ENCODE results near the gene MXD4.

Gene MXD4

GRCh38 chr4:2267841-2268240, 5.9 kb upstream of the MXD4 start:
- H3K36me3 Mint-ChIP-seq (ENCODE audit: low read depth) = no peaks in the 10 kb centered on the region
- H3K27ac Mint-ChIP-seq = no peak overlapping the region
- H3K27me3 Mint-ChIP-seq (ENCODE audit: low read depth) = no peaks in the 10 kb centered on the region
- H3K9me3 Mint-ChIP-seq = no peaks in the 10 kb centered on the region
- no peak overlapping the region for H3K4me3 Mint-ChIP-seq
- H3K4me1 Mint-ChIP-seq = peaks cover 24% of the 10 kb centered on the region
- TF ChIP-seq, protein P1, sequence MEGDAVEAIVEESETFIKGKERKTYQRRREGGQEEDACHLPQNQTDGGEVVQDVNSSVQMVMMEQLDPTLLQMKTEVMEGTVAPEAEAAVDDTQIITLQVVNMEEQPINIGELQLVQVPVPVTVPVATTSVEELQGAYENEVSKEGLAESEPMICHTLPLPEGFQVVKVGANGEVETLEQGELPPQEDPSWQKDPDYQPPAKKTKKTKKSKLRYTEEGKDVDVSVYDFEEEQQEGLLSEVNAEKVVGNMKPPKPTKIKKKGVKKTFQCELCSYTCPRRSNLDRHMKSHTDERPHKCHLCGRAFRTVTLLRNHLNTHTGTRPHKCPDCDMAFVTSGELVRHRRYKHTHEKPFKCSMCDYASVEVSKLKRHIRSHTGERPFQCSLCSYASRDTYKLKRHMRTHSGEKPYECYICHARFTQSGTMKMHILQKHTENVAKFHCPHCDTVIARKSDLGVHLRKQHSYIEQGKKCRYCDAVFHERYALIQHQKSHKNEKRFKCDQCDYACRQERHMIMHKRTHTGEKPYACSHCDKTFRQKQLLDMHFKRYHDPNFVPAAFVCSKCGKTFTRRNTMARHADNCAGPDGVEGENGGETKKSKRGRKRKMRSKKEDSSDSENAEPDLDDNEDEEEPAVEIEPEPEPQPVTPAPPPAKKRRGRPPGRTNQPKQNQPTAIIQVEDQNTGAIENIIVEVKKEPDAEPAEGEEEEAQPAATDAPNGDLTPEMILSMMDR (IDR thresholded peaks at IDR 0.05; ENCODE audit: unreplicated experiment in 3 of 3) = no peak

DNA sequence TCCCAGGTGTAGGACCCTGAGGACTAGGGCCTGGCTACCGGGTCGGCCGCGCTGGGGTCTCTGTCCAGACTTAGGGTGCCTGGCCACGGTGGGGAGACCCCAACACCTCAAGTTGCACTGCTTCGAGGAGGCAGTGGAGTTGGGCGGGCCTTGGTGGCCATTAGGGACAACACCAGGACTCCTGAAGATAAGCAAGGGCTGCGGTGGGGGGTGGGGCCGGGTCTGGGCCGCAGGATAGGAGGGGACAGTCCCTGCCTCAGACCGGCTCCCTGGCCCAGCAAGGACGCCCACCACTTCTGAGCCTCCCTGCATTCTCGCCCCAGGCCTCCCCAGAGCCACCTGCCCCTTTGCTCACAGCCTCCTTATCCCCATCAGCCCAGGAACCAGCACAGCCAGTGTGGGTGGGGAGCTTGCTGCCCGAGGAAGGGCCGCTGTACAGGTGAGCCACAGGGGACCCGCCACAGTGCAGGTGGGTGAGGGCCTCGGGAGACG, 5.5 kb upstream of the MXD4 start:
- Mint-ChIP-seq H3K9me3 (no peaks in the 10 kb centered on the region), H3K27me3 (ENCODE audit: low read depth) (no peaks in the 10 kb centered on the region), H3K27ac (no peak overlapping the region), H3K4me3 (no peak overlapping the region), H3K4me1 (peaks cover 21% of the 10 kb centered on the region), H3K36me3 (ENCODE audit: low read depth) (no peaks in the 10 kb centered on the region)
- TF ChIP-seq, protein P1 (IDR thresholded peaks at IDR 0.05; ENCODE audit: unreplicated experiment in 3 of 3) = no peak

DNA sequence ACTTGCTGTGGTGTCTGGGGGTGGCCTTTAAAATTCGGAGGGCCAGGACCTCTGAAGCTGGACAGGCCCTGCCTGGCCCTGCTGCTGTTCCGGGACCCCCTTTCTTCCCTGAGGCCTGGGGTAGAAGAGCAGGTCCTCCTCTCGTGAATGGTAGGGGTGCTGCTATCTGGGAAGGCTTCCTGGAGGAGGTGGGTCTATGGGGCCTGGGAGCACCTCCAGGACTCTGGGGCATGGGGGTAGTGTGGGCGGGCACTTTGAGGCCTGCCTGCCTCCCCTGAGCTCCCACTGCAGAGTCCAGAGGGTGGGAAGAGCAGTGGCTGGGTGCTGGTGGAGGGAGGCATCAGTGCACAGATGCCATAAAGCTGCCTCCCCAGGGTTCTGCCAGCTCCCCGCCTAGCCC, 4.9 kb upstream of the MXD4 start:
- Mint-ChIP-seq H3K27ac (no peak overlapping the region), H3K27me3 (ENCODE audit: low read depth) (no peaks in the 10 kb centered on the region), H3K36me3 (ENCODE audit: low read depth) (no peaks in the 10 kb centered on the region), H3K9me3 (no peaks in the 10 kb centered on the region), H3K4me3 (no peak overlapping the region), H3K4me1 (peaks cover 19% of the 10 kb centered on the region)
- TF ChIP-seq, protein P1 (IDR thresholded peaks at IDR 0.05; ENCODE audit: unreplicated experiment in 3 of 3) = no peak

- no peak overlapping the region for H3K4me3 Mint-ChIP-seq
- TF ChIP-seq, protein P1 (IDR thresholded peaks at IDR 0.05; ENCODE audit: unreplicated experiment in 3 of 3) = no peak
- peak overlapping the region in 2 of 3 experiments; percentile 86 to 92 for H3K27ac Mint-ChIP-seq
- H3K36me3 Mint-ChIP-seq (ENCODE audit: low read depth) = no peaks in the 10 kb centered on the region
- H3K4me1 Mint-ChIP-seq = peaks cover 19% of the 10 kb centered on the region
- no peaks in the 10 kb centered on the region for H3K9me3 Mint-ChIP-seq
- H3K27me3 Mint-ChIP-seq (ENCODE audit: low read depth) = no peaks in the 10 kb centered on the region
Observed at GRCh38 chr4:2266181-2266580, 4.3 kb upstream of the MXD4 start.

DNA sequence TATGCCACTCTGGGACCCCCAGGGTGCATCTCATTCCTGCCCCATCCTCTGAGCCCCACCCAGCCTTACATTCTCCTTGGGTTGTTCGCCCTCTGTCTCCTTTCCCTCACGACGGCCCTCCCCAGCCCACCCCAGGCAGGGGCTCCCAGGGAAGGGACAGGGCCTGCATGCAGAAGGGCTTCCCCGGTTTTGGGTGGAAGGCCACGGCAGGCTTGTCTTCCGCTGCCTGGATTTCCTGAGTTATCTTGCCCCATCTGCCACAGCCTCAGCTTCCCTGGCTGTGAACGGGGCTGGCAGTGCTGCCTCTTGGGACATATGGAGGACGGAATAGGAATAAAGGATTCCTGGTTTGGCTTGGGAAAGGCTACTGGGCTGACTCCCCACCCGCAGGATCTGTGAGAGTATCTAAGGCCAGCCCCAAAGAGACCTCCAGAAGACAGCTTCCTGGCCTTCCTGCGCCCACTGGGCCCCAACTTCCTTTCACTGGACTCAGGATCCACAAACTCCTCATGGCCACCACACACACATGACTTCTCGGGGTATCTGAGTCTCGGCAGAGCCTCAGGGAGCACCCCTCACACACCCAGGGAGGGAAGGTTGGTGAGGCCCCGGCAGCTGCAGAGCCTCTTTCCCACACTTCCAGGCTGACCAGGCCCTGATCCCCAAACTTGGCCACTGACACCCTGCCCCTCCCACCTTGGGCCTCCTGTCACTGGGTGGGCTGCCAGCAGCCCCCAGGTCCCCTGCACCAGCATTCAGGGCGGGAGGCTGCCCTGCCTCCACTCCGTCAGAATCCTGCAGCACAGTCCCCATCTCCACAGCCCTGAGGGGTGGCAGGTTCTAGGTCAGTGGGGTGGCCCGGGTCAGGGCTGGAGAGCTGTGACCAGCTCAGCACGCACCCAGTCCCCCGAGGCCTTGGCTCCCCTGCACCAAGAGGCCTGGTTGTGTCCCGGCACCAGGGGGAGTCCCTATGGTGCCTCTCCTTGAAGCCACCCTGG, 3.5 kb upstream of the MXD4 start:
- Mint-ChIP-seq H3K27me3 (ENCODE audit: low read depth) (no peaks in the 10 kb centered on the region), H3K9me3 (no peaks in the 10 kb centered on the region), H3K4me1 (peaks cover 19% of the 10 kb centered on the region), H3K27ac (peak overlapping the region; percentile 57 to 92 (median 86)), H3K4me3 (peak overlapping the region; percentile 21 to 75 (median 63)), H3K36me3 (ENCODE audit: low read depth) (no peaks in the 10 kb centered on the region)
- TF ChIP-seq, protein P1 (IDR thresholded peaks at IDR 0.05; ENCODE audit: unreplicated experiment in 3 of 3) = no peak
